GM19468 (cell line): Measurements from ENCODE around the gene GAGE10.
"Not testable (repeated sequence)": the region's sequence is repeated elsewhere in the genome, so short reads cannot be mapped to it uniquely, and the experiment has no call there.

ENCODE experiments used
- ATAC-seq: cut with Tn5 transposase; IDR thresholded peaks from one replicate; pipeline ENCODE4 v1.9.1; 2021; ENCODE audit warnings: mild to moderate bottlenecking, moderate library complexity, moderate number of reproducible peaks; ENCODE audit not compliant: unreplicated experiment; ENCODE audit errors: extremely low read depth

GAGE10 gene

GRCh38 chrX:49273181-49273727, 30.2 kb upstream of the GAGE10 start:
- ATAC-seq = no peak

GRCh38 chrX:49276207-49276606, 27.2 kb upstream of the GAGE10 start:
- ATAC-seq = no peak

- ATAC-seq = no peak
Measured at GRCh38 chrX:49276671-49277534, 26.5 kb upstream of the GAGE10 start.

DNA sequence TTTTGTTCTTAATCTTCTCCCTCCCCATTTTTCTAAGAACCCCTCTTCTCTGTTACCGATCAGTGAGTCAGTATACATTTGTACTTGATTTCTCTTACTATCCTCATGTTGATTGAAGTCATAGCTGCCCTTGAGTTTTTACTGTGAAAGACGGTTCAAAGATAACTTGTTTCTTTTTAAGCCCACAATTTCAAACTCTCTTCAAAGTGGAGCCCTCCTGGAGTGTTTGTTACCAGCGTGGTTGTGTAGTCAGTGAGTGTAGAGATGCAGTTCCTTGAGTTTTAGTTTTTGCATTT, 26.0 kb upstream of the GAGE10 start:
- no peak for ATAC-seq

DNA sequence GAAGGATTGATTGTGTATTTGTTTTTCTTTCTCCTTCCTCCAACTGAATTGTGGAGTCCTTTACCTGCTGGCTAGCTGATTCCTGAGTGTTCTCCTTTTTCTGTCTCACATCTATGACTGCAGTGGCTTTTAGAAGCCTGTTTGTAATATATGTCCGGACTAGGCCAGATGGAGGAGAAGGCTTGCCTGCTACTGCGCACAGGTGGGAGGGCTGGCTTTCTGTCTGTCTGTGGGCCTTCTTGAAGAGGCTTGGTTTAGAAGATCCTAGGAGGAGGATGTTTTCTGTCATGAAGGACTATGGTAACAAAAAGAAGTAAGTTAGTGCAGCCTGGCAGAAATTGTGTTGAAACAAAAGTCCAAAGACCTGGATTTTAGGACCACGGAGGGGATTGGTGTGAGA, 25.4 kb upstream of the GAGE10 start:
- no peak for ATAC-seq

- no peak for ATAC-seq
Measured at GRCh38 chrX:49282647-49283011, 20.8 kb upstream of the GAGE10 start.

DNA sequence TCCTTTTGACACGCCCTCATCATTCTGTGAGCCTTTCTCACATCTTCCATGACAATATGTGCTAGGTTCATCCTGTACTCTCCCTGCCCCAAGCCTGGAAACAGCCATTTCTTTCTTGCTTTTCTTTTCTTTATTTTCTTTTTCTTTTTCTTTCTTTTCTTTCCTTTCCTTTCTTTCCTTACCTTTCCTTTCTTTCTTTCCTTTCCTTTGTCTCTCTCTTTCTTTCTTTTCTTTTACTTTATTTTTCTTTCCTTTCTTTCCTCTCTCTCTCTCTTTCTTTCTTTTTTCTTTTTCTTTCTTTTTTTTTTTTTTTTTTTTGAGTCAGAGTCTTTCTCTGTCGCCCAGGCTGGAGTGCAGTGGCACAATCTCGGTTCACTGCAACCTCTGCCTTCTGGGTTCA, 19.2 kb upstream of the GAGE10 start:
- ATAC-seq = no peak

GRCh38 chrX:49286136-49286535, 17.3 kb upstream of the GAGE10 start:
- no peak for ATAC-seq

DNA sequence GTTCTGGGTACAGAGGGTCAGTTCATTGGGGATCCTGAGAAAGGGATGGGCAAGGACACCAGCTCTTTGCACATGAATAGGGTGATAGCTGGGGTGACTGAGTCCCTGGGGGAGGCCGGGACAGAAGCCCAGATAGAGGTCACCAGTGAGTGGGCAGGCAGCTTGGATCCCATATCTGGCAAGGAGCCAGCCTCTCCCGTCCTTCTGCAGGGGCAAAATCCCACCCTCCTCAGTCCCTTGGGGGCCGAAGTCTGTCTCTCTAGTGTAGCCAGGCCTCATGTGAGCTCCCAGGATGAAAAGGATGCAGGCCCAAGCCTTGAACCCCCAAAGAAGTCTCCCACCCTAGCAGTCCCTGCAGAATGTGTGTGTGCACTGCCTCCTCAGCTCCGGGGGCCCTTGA, 16.9 kb upstream of the GAGE10 start:
- ATAC-seq = no peak

GRCh38 chrX:49287665-49288064, 15.8 kb upstream of the GAGE10 start:
- no peak for ATAC-seq

- ATAC-seq = no peak
Measured at GRCh38 chrX:49290215-49290614, 13.2 kb upstream of the GAGE10 start.

GRCh38 chrX:49291615-49292337, 11.7 kb upstream of the GAGE10 start:
- no peak for ATAC-seq

DNA sequence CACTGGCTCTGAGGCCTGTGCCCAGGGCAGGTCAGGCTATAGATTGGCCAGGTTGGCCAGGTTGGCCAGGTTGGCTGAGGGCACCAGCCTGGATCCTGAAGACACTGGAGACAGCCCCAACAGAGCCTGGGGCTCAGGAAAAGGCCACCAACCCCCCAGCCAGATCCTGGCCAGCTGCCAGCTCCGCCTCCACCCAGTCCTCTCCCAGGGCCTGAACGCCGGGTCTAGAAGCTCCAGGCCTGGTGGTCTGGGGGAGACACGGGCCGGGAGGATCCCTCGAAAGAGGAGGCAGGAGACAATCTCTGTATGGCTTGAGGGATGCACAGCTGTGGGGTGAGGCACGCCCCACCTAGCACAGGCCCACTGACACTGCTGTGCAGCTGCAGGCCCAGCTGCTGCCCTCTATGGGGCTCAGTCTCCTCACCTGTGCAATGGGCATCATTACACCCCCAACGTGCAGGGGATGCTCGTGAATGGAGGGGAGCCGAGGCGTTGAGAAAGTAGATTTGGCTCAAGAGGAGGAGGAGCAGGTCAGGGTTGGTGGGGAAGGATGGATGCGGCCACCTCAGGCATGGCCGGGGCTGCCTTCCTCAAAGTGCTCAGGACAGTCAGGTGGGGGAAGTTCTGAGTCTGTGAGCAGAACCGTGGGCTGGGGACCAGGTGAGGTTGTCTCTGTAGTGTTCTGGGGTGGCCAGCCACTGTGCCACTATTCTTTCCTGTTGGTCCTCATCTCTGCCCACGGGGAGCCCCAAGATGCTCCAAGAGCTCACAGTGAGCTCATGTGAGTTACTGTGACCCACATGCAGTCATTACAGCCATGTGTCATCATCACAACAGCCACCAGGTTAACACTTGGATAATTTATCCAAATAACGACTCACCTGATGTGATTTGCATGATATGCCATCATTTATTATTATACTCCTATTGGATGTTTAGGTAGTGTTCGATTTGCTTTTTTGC, 10.8 kb upstream of the GAGE10 start:
- ATAC-seq = no peak

DNA sequence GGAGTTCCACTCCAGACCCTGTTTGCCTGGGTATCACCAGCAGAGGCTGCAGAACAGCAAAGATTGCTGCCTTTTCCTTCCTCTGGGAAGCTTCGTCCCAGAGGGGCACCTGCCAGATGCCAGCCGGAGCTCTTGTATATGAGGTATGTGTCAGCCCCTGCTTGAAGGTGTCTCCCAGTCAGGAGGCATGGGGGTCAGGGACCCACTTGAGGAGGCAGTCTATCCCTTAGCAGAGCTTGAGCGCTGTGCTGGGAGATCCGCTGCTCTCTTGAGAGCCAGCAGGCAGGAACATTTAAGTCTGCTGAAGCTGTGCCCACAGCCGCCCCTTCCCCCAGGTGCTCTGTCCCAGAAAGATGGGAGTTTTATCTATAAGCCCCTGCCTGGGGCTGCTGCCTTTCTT, 4.2 kb upstream of the GAGE10 start:
- not testable (repeated sequence) for ATAC-seq

DNA sequence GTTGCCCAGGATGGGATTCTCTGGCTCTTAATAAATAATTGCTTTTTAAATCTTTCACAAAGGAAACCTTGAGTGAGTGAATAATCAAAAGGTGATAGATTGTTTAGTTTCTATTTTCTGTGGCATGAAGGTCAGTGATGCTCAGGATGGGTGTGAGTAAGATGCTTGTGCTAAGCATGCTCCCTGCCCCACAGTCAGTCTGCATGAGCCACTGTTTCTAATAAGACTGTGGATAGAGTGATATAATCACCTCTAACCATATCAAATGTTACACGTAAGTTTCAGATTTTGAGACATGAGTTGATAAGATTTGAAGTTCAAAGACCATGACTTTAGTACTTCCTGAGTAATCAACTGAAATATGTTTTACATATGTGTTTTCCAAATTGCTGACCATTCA, 2.7 kb upstream of the GAGE10 start:
- no peak for ATAC-seq

- not testable (repeated sequence) for ATAC-seq
Measured at GRCh38 chrX:49307775-49308174, 4.3 kb downstream of the GAGE10 start.

GRCh38 chrX:49308604-49309269, 5.3 kb downstream of the GAGE10 start:
- no peak for ATAC-seq

DNA sequence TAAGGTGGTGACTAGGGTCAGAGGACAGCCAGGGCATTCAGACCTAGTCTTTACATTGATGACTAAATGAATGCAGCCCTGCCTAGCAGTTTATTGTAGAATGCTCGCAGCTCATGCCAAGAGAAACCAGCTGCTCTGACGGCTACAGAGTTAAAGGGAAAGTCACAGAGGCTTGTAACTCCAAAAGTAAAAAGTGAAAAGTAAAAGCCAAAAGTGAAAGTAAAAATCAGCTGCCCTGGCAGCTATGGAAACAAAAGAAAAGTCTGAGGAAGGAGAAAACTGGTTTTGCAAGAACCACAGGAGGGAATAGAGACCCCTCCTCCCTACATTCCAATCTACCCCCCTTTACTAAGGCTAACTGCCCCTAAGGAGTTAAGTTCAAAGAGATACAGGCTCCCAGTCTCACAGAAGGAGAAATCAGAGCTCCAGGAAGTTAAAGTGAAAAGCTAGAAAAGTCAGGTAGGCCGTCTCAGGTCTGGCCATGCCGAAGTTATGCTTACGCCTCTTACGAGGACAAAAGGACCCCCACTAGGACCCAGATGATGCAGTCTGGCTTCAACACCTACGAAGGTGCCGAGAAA, 6.0 kb downstream of the GAGE10 start:
- no peak for ATAC-seq

DNA sequence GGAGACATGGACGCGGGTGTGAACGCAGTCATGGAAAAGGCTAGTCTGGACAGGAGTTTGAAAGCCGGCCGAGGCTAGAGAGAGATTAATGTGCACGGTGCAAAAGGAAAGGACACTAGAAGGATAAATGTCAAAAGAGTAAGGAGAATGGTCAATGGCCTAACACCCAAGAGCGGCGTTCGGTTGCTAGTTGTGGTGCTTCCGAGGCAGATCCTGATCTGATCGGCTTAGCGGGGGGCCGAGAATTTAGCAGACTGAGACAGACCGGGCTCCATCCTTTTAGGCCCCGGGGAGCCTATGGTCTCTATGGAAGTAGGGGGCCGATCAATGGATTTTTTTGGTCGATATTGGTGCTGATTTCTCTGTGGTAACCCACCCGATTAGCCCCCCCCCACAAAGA, 6.9 kb downstream of the GAGE10 start:
- ATAC-seq = no peak

DNA sequence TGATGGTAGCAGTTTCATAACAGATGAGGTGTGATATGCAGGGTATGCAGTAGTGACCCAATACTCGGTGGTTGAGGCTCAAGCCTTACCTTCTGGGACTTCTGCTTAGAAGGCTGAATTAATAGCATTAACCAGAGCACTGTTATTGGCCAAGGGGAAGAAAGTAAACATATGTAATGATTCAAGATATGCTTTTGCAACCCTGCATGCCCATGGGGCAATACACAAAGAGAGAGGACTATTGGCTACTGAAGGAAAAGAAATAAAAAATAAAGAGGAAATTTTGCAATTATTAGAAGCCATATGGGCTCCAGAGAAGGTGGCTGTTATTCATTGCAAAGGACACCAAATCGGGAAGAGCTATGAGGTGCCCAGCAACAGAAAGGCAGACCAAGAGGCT, 8.7 kb downstream of the GAGE10 start:
- ATAC-seq = no peak
